ENCODE data around the gene MADCAM1. TPM values are rescaled to one million over a fixed set of nuclear protein-coding genes. Genes with fewer than 3 reads are reported as not detected.

MADCAM1 gene
- total RNA-seq, 3 donors from 2014 or later (not counting 1 experiment from before 2014, with no cell fraction given) = 0.43 to 0.54 TPM; not detected in 1

GRCh38 chr19:460877-461720 is 35.2 kb upstream of the MADCAM1 start, which contains the start of gene SHC2:
Gene SHC2 (minus strand): TSS chr19:461033. CDS start chr19:460996, 37 bp downstream.
- no peak within 1 kb of the TSS for H3K27ac ChIP-seq (ENCODE audit: low read length)
- intact Hi-C loops (cut with micrococcal nuclease) = no loop called here
- H3K4me3 Mint-ChIP-seq = peak within 1 kb of the TSS; percentile 71

GRCh38 chr19:461721-462551 is 34.4 kb upstream of the MADCAM1 start:
- peaks cover 0 to 5% of the 10 kb centered on the region in 2 donors for H3K9me3 Mint-ChIP-seq
- no peak overlapping the region for H3K27ac Mint-ChIP-seq
- Histone ChIP-seq H3K27ac (ENCODE audit: low read length) (no peak overlapping the region), H3K36me3 (ENCODE audit: control insufficient read depth, insufficient read depth, low read length) (no peaks in the 10 kb centered on the region), H3K27me3 (ENCODE audit: control insufficient read depth, insufficient read depth, low read length) (peaks cover 21% of the 10 kb centered on the region), H3K4me1 (ENCODE audit: control insufficient read depth, insufficient read depth, low read length) (peaks cover 11% of the 10 kb centered on the region), H3K4me3 (ENCODE audit: low read length) (no peak overlapping the region), H3K9me3 (ENCODE audit: control insufficient read depth, insufficient read depth, low read length) (no peaks in the 10 kb centered on the region)
- peaks cover 0 to 17% of the 10 kb centered on the region in 2 donors for H3K27me3 Mint-ChIP-seq (ENCODE audit: low read depth in 2 of 2)
- ATAC-seq = peak in 1 of 3 donors; percentile 15
- no peak for DNase-seq
- WGBS (ENCODE audit: insufficient coverage) = 8% methylated on average over 59 of the region's 60 CpGs
- H3K4me3 Mint-ChIP-seq = peak overlapping the region; percentile 71
- TF ChIP-seq CTCF (IDR thresholded peaks at IDR 0.05) = no peak
- H3K4me1 Mint-ChIP-seq = no peaks in the 10 kb centered on the region
- intact Hi-C loops (cut with micrococcal nuclease) = no loop called here
- no peaks in the 10 kb centered on the region for H3K36me3 Mint-ChIP-seq

More at GRCh38 chr19:460877-461720, 35.2 kb upstream of the MADCAM1 start, which contains the start of gene SHC2:
- H3K36me3 ChIP-seq (ENCODE audit: control insufficient read depth, insufficient read depth, low read length) = no peaks in the 10 kb centered on the region
- Mint-ChIP-seq H3K9me3 (peaks cover 0 to 5% of the 10 kb centered on the region in 2 donors), H3K36me3 (no peaks in the 10 kb centered on the region), H3K4me1 (no peaks in the 10 kb centered on the region), H3K27ac (no peak within 1 kb of the TSS), H3K27me3 (ENCODE audit: low read depth in 2 of 2) (peaks cover 0 to 20% of the 10 kb centered on the region in 2 donors)
- H3K27me3 ChIP-seq (ENCODE audit: control insufficient read depth, insufficient read depth, low read length) = peaks cover 21% of the 10 kb centered on the region
- ATAC-seq (peak in 2 of 3 donors; percentile 42 to 64), DNase-seq (no peak)
- no peak within 1 kb of the TSS for H3K4me3 ChIP-seq (ENCODE audit: low read length)
- H3K4me1 ChIP-seq (ENCODE audit: control insufficient read depth, insufficient read depth, low read length) = peaks cover 11% of the 10 kb centered on the region
- H3K9me3 ChIP-seq (ENCODE audit: control insufficient read depth, insufficient read depth, low read length) = no peaks in the 10 kb centered on the region
- 4% methylated on average over 75 of the region's 85 CpGs for WGBS (ENCODE audit: insufficient coverage)
- no peak for TF ChIP-seq CTCF (IDR thresholded peaks at IDR 0.05)

- no peaks in the 10 kb centered on the region for H3K36me3 ChIP-seq (ENCODE audit: control insufficient read depth, insufficient read depth, low read length)
- H3K4me1 ChIP-seq (ENCODE audit: control insufficient read depth, insufficient read depth, low read length) = peaks cover 11% of the 10 kb centered on the region
- TF ChIP-seq CTCF (IDR thresholded peaks at IDR 0.05) = no peak
- Mint-ChIP-seq H3K4me3 (no peak overlapping the region), H3K4me1 (no peaks in the 10 kb centered on the region), H3K27me3 (ENCODE audit: low read depth in 2 of 2) (peaks cover 0 to 12% of the 10 kb centered on the region in 2 donors), H3K9me3 (peaks cover 0 to 5% of the 10 kb centered on the region in 2 donors), H3K27ac (no peak overlapping the region), H3K36me3 (no peaks in the 10 kb centered on the region)
- 92% methylated on average over 35 of the region's 35 CpGs for WGBS (ENCODE audit: insufficient coverage)
- ATAC-seq (no peak), DNase-seq (no peak)
- intact Hi-C loops (cut with micrococcal nuclease) = no loop called here
- no peak overlapping the region for H3K4me3 ChIP-seq (ENCODE audit: low read length)
- H3K9me3 ChIP-seq (ENCODE audit: control insufficient read depth, insufficient read depth, low read length) = no peaks in the 10 kb centered on the region
- H3K27me3 ChIP-seq (ENCODE audit: control insufficient read depth, insufficient read depth, low read length) = peaks cover 21% of the 10 kb centered on the region
- no peak overlapping the region for H3K27ac ChIP-seq (ENCODE audit: low read length)
These were observed 32.6 kb upstream of the MADCAM1 start for GRCh38 chr19:463483-464207.

Measured in natural killer cell (primary cell).